ENCODE data around the gene SLC25A48. TPM values are rescaled to one million over a fixed set of nuclear protein-coding genes. Genes with fewer than 3 reads are reported as not detected.

SLC25A48 gene
- total and polyA plus RNA-seq, 2 donors (not counting 1 experiment from before 2014, with no cell fraction given) = not detected

- Histone ChIP-seq H3K36me3 (ENCODE audit: control insufficient read depth, insufficient read depth, low read length) (no peaks in the 10 kb centered on the region), H3K4me1 (ENCODE audit: control insufficient read depth, extremely low read depth, insufficient read depth, low read length) (no peaks in the 10 kb centered on the region), H4K20me1 (ENCODE audit: control insufficient read depth, extremely low read depth, insufficient read depth, low read length) (no peaks in the 10 kb centered on the region), H3K27ac (ENCODE audit: insufficient read depth, low read length) (no peak overlapping the region), H3K4me3 (replicated peaks in 1 of 4; ENCODE audit: control extremely low read depth in 1 of 4, insufficient read depth in 1 of 4, low read depth in 3 of 4, low read length in 4 of 4) (no peak overlapping the region), H3K79me2 (ENCODE audit: control insufficient read depth, insufficient read depth, low read length) (no peaks in the 10 kb centered on the region), H2AFZ (ENCODE audit: low read length) (no peak overlapping the region), H3K4me2 (ENCODE audit: extremely low read depth, insufficient read depth, low read length) (no peak overlapping the region), H3K27me3 (ENCODE audit: control insufficient read depth, insufficient read depth, low read length) (no peaks in the 10 kb centered on the region), H3K9ac (ENCODE audit: insufficient read depth, low read length) (no peak overlapping the region), H3K9me3 (ENCODE audit: control insufficient read depth, insufficient read depth, low read depth, low read length) (no peaks in the 10 kb centered on the region)
- TF ChIP-seq EZH2 (IDR thresholded peaks at IDR 0.05; ENCODE audit: low read length, missing control alignments) = no peak
- no peak for DNase-seq (ENCODE audit: low read depth in 2 of 2)
Observed at GRCh38 chr5:135821802-135822201, 12.7 kb upstream of the SLC25A48 start.

GRCh38 chr5:135822286-135822685 lies 12.2 kb upstream of the SLC25A48 start:
- Histone ChIP-seq H3K4me2 (ENCODE audit: extremely low read depth, insufficient read depth, low read length) (no peak overlapping the region), H4K20me1 (ENCODE audit: control insufficient read depth, extremely low read depth, insufficient read depth, low read length) (no peaks in the 10 kb centered on the region), H2AFZ (ENCODE audit: low read length) (no peak overlapping the region), H3K36me3 (ENCODE audit: control insufficient read depth, insufficient read depth, low read length) (no peaks in the 10 kb centered on the region), H3K27me3 (ENCODE audit: control insufficient read depth, insufficient read depth, low read length) (no peaks in the 10 kb centered on the region), H3K9me3 (ENCODE audit: control insufficient read depth, insufficient read depth, low read depth, low read length) (no peaks in the 10 kb centered on the region), H3K9ac (ENCODE audit: insufficient read depth, low read length) (no peak overlapping the region), H3K27ac (ENCODE audit: insufficient read depth, low read length) (no peak overlapping the region), H3K4me1 (ENCODE audit: control insufficient read depth, extremely low read depth, insufficient read depth, low read length) (no peaks in the 10 kb centered on the region), H3K79me2 (ENCODE audit: control insufficient read depth, insufficient read depth, low read length) (no peaks in the 10 kb centered on the region), H3K4me3 (replicated peaks in 1 of 4; ENCODE audit: control extremely low read depth in 1 of 4, insufficient read depth in 1 of 4, low read depth in 3 of 4, low read length in 4 of 4) (no peak overlapping the region)
- DNase-seq (ENCODE audit: low read depth in 2 of 2) = no peak
- TF ChIP-seq CTCF (conservative IDR thresholded peaks at IDR 0.05 in 1 of 2, IDR thresholded peaks at IDR 0.05 in 1 of 2; ENCODE audit: low read depth in 1 of 2, low read length in 2 of 2) (no peak), EZH2 (IDR thresholded peaks at IDR 0.05; ENCODE audit: low read length, missing control alignments) (no peak)

GRCh38 chr5:135822959-135823358 lies 11.5 kb upstream of the SLC25A48 start:
- H3K36me3 ChIP-seq (ENCODE audit: control insufficient read depth, insufficient read depth, low read length) = no peaks in the 10 kb centered on the region
- no peak for DNase-seq (ENCODE audit: low read depth in 2 of 2)
- no peak overlapping the region for H3K27ac ChIP-seq (ENCODE audit: insufficient read depth, low read length)
- H3K4me1 ChIP-seq (ENCODE audit: control insufficient read depth, extremely low read depth, insufficient read depth, low read length) = no peaks in the 10 kb centered on the region
- no peaks in the 10 kb centered on the region for H3K9me3 ChIP-seq (ENCODE audit: control insufficient read depth, insufficient read depth, low read depth, low read length)
- no peaks in the 10 kb centered on the region for H4K20me1 ChIP-seq (ENCODE audit: control insufficient read depth, extremely low read depth, insufficient read depth, low read length)
- H2AFZ ChIP-seq (ENCODE audit: low read length) = no peak overlapping the region
- H3K27me3 ChIP-seq (ENCODE audit: control insufficient read depth, insufficient read depth, low read length) = no peaks in the 10 kb centered on the region
- H3K9ac ChIP-seq (ENCODE audit: insufficient read depth, low read length) = no peak overlapping the region
- H3K4me2 ChIP-seq (ENCODE audit: extremely low read depth, insufficient read depth, low read length) = no peak overlapping the region
- H3K79me2 ChIP-seq (ENCODE audit: control insufficient read depth, insufficient read depth, low read length) = no peaks in the 10 kb centered on the region
- TF ChIP-seq CTCF (conservative IDR thresholded peaks at IDR 0.05 in 1 of 2, IDR thresholded peaks at IDR 0.05 in 1 of 2; ENCODE audit: low read depth in 1 of 2, low read length in 2 of 2) (no peak), EZH2 (IDR thresholded peaks at IDR 0.05; ENCODE audit: low read length, missing control alignments) (no peak)
- no peak overlapping the region for H3K4me3 ChIP-seq (replicated peaks in 1 of 4; ENCODE audit: control extremely low read depth in 1 of 4, insufficient read depth in 1 of 4, low read depth in 3 of 4, low read length in 4 of 4)

Measured in fibroblast of lung (primary cell).